Adrenal gland (tissue), 5 donors: ENCODE measurements around the gene UBA52.

Experiments used
- POLR2A ChIP-seq, 2 donors: fragments of 450-650 bp; IDR thresholded peaks; one replicate each; pipeline ENCODE4 v1.6.1; 2017; ENCODE audit warnings: antibody characterized with exemption in 2 of 2, mild to moderate bottlenecking in 2 of 2, moderate library complexity in 1 of 2
- TF ChIP-seq, protein P1 (sequence below), 6 experiments: fragments of 450-650 bp in 4 of 6; fragments of 200-600 bp in 2 of 6; sonication (generic) in 1 of 6; IDR thresholded peaks; 1 replicate in 5 of 6; 2 replicates in 1 of 6; pipeline versions ENCODE4 v1.5.1 to v1.8.0; 2016 to 2021; ENCODE audit warnings: antibody characterized with exemption in 6 of 6, mild to moderate bottlenecking in 2 of 6, moderate library complexity in 1 of 6
- donor health status: DM: no; HTN: no; CAD: no.

DNA sequence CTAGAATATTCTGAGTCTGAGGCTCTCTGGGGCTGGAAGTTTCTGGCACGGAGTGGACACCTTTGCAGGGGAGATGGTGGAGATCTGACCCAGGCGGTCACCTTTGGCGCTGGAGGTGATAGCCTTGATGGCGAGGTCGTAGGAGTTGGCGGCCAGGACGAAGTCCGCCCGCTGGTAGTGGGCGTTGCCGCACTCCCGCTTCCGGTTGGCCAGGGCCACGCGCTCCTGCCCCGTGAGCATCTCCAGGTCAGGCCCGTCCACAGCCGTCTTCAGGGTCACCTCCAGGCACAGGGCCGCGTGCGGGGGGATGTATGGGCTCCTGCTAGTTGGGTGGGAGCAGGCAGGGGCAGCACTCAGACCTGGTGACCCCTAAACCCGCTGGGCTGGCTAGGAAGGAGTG, 33.5 kb upstream of the UBA52 start:
- TF ChIP-seq POLR2A (IDR thresholded peaks at IDR 0.05) = no peak
- TF ChIP-seq, protein P1, sequence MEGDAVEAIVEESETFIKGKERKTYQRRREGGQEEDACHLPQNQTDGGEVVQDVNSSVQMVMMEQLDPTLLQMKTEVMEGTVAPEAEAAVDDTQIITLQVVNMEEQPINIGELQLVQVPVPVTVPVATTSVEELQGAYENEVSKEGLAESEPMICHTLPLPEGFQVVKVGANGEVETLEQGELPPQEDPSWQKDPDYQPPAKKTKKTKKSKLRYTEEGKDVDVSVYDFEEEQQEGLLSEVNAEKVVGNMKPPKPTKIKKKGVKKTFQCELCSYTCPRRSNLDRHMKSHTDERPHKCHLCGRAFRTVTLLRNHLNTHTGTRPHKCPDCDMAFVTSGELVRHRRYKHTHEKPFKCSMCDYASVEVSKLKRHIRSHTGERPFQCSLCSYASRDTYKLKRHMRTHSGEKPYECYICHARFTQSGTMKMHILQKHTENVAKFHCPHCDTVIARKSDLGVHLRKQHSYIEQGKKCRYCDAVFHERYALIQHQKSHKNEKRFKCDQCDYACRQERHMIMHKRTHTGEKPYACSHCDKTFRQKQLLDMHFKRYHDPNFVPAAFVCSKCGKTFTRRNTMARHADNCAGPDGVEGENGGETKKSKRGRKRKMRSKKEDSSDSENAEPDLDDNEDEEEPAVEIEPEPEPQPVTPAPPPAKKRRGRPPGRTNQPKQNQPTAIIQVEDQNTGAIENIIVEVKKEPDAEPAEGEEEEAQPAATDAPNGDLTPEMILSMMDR (IDR thresholded peaks at IDR 0.05) = no peak
